Mesenchymal stem cell (in vitro differentiated cells and primary cell): ENCODE results near the gene IFNA4.
"Not testable (repeated sequence)": the region's sequence is repeated elsewhere in the genome, so short reads cannot be mapped to it uniquely, and the experiment has no call there.

Experiments
- DNase-seq: peaks from one replicate; pipeline ENCODE4 v3.0.0-alpha.2; 2013
- H2AFZ ChIP-seq: one replicate; pipeline ENCODE4 v1.6.1; 2013; ENCODE audit warnings: low read depth, mild to moderate bottlenecking, control low read depth, inconsistent platforms, low read length, moderate library complexity
- H2AK5ac ChIP-seq: 2 replicates; pipeline ENCODE4 v1.6.1; 2013; ENCODE audit warnings: low read length, moderate library complexity, mild to moderate bottlenecking, inconsistent platforms; ENCODE audit not compliant: severe bottlenecking
- H2BK120ac ChIP-seq: one replicate; pipeline ENCODE4 v1.6.1; 2013; ENCODE audit warnings: low read depth, mild to moderate bottlenecking, inconsistent platforms, low read length, moderate library complexity
- H2BK12ac ChIP-seq, 2 experiments: one replicate each; pipeline ENCODE4 v1.6.1; 2013; ENCODE audit warnings: inconsistent platforms in 2 of 2, low read length in 2 of 2, mild to moderate bottlenecking in 2 of 2, moderate library complexity in 2 of 2, control low read depth in 1 of 2
- H2BK15ac ChIP-seq: one replicate; pipeline ENCODE4 v1.6.1; 2013; ENCODE audit warnings: mild to moderate bottlenecking, low read depth, inconsistent platforms; ENCODE audit not compliant: poor library complexity, severe bottlenecking
- H2BK5ac ChIP-seq: 2 replicates; pipeline ENCODE4 v1.6.1; 2013; ENCODE audit warnings: low read depth, mild to moderate bottlenecking, low read length, control low read depth, inconsistent platforms; ENCODE audit not compliant: poor library complexity, severe bottlenecking
- H3K14ac ChIP-seq, 2 experiments: one replicate each; pipeline ENCODE4 v1.6.1; 2013; ENCODE audit warnings: inconsistent platforms in 2 of 2, low read length in 2 of 2, control low read depth in 1 of 2, mild to moderate bottlenecking in 1 of 2, moderate library complexity in 1 of 2
- H3K18ac ChIP-seq, 2 experiments: one replicate each; pipeline ENCODE4 v1.6.1; 2013; ENCODE audit warnings: inconsistent platforms in 2 of 2, low read length in 2 of 2, control low read depth in 1 of 2, low read depth in 1 of 2, mild to moderate bottlenecking in 1 of 2
- H3K23ac ChIP-seq, 2 experiments: one replicate each; pipeline ENCODE4 v1.6.1; 2013; ENCODE audit warnings: inconsistent platforms in 2 of 2, low read length in 2 of 2, mild to moderate bottlenecking in 2 of 2, moderate library complexity in 2 of 2, control low read depth in 1 of 2
- H3K27ac ChIP-seq: 2 replicates; pipeline ENCODE4 v1.5.1; 2013; ENCODE audit warnings: mild to moderate bottlenecking, moderate library complexity, low read length, control low read depth, inconsistent platforms; ENCODE audit not compliant: poor library complexity, severe bottlenecking
- H3K27me3 ChIP-seq, 2 experiments: 2 replicates each; pipeline versions ENCODE4 v1.6.1 to v1.7.0; 2013; ENCODE audit warnings: low read length in 2 of 2, mild to moderate bottlenecking in 2 of 2, moderate library complexity in 2 of 2, control low read depth in 1 of 2, inconsistent platforms in 1 of 2; ENCODE audit not compliant: control insufficient read depth in 1 of 2, insufficient read depth in 1 of 2
- H3K36me3 ChIP-seq, 2 experiments: 2 replicates each; pipeline versions ENCODE4 v1.6.1 to v1.7.0; 2013; ENCODE audit warnings: low read length in 2 of 2, control low read depth in 1 of 2, inconsistent platforms in 1 of 2, low read depth in 1 of 2, mild to moderate bottlenecking in 1 of 2; ENCODE audit not compliant: insufficient read depth in 2 of 2, control insufficient read depth in 1 of 2
- H3K4ac ChIP-seq, 2 experiments: one replicate each; pipeline ENCODE4 v1.6.1; 2013; ENCODE audit warnings: inconsistent platforms in 2 of 2, low read length in 2 of 2, mild to moderate bottlenecking in 2 of 2, moderate library complexity in 2 of 2, control low read depth in 1 of 2, low read depth in 1 of 2
- H3K4me1 ChIP-seq: 2 replicates; pipeline ENCODE4 v1.6.1; 2013; ENCODE audit warnings: low read depth, low read length, control low read depth; ENCODE audit not compliant: control insufficient read depth, insufficient read depth
- H3K4me2 ChIP-seq: 2 replicates; pipeline ENCODE4 v1.6.1; 2013; ENCODE audit warnings: low read length, mild to moderate bottlenecking, inconsistent platforms; ENCODE audit not compliant: poor library complexity, severe bottlenecking
- H3K4me3 ChIP-seq, 2 experiments: 2 replicates each; pipeline versions ENCODE4 v1.5.1 to v1.7.0; 2013; ENCODE audit warnings: low read length in 2 of 2, mild to moderate bottlenecking in 2 of 2, control low read depth in 1 of 2, low read depth in 1 of 2; ENCODE audit not compliant: insufficient read depth in 1 of 2
- H3K79me1 ChIP-seq: replicated peaks from 2 replicates; pipeline ENCODE4 v1.6.1; 2013; ENCODE audit warnings: mild to moderate bottlenecking, control low read depth, low read length, inconsistent platforms; ENCODE audit not compliant: poor library complexity, severe bottlenecking
- H3K9ac ChIP-seq: 2 replicates; pipeline ENCODE4 v1.7.0; 2013; ENCODE audit warnings: mild to moderate bottlenecking, low read length, moderate library complexity
- H3K9me3 ChIP-seq: 2 replicates; pipeline ENCODE4 v1.7.0; 2013; ENCODE audit warnings: mild to moderate bottlenecking, low read length; ENCODE audit not compliant: control insufficient read depth
- H4K8ac ChIP-seq: one replicate; pipeline ENCODE4 v1.6.1; 2013; ENCODE audit warnings: inconsistent platforms, mild to moderate bottlenecking, low read length, moderate library complexity
- H4K91ac ChIP-seq: one replicate; pipeline ENCODE4 v1.6.1; 2013; ENCODE audit warnings: mild to moderate bottlenecking, low read length, inconsistent platforms
- WGBS: methylation state at CpG from one replicate; pipeline ENCODE4 v1.1.7; 2013; ENCODE audit warnings: mixed read lengths; 5-methylcytosine and 5-hydroxymethylcytosine counted together

The IFNA4 gene

GRCh38 chr9:21205204-21205603, 17.8 kb upstream of the IFNA4 start:
- Histone ChIP-seq H2AK5ac (no peak overlapping the region), H4K8ac (no peak overlapping the region), H2BK12ac (no peak overlapping the region), H3K18ac (no peak overlapping the region), H3K27me3 (peaks cover 0 to 9% of the 10 kb centered on the region in 2 experiments), H2BK120ac (no peak overlapping the region), H3K9me3 (peaks cover 3% of the 10 kb centered on the region), H3K9ac (no peak overlapping the region), H4K91ac (no peak overlapping the region), H3K4me1 (no peaks in the 10 kb centered on the region), H3K4me3 (no peak overlapping the region), H3K27ac (no peak overlapping the region), H2BK15ac (no peak overlapping the region), H3K36me3 (no peaks in the 10 kb centered on the region), H2AFZ (no peak overlapping the region), H3K23ac (no peak overlapping the region), H3K79me1 (no peaks in the 10 kb centered on the region), H3K4ac (no peak overlapping the region), H2BK5ac (no peak overlapping the region), H3K14ac (no peak overlapping the region), H3K4me2 (no peak overlapping the region)
- no peak for DNase-seq

DNA sequence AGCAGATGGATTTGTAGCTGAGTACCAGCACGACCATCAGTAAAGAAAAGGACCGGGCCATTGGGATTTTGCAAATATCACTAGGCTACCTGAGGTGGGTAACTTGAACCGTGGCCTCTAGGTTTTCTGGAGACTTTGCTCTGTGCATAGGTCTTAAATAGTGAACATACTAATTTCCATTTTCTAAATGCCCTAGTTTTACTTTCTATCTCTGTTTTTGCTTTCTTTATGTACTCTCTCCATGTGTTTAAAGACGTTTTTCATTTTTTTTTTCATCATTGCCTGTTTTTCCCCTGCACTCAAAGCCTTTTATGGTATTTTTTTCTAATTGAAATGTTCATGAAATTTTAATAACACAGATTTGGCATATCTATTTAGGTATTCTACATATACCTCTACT, 14.7 kb upstream of the IFNA4 start, which contains the start of gene IFNA7:
TSS of gene IFNA7 (minus strand) at position 101 of the 400 bp plus-strand sequence. CDS start at position 61, 40 bp downstream.
- H2BK120ac ChIP-seq, H3K27ac ChIP-seq, DNase-seq, H2AFZ ChIP-seq, H3K79me1 ChIP-seq, H4K8ac ChIP-seq, H3K9me3 ChIP-seq, H2BK12ac ChIP-seq, H3K9ac ChIP-seq, H3K4me1 ChIP-seq, H3K14ac ChIP-seq, H3K4ac ChIP-seq, H3K4me3 ChIP-seq, H2BK15ac ChIP-seq, H4K91ac ChIP-seq, H3K18ac ChIP-seq, H2BK5ac ChIP-seq, H3K36me3 ChIP-seq, H3K23ac ChIP-seq, H3K4me2 ChIP-seq, H2AK5ac ChIP-seq: not testable (repeated sequence)
- peaks cover 3 to 18% of the 10 kb centered on the region in 2 experiments for H3K27me3 ChIP-seq
- WGBS: 69% methylated on average over 3 of the region's 4 CpGs

GRCh38 chr9:21194867-21195776, 7.7 kb upstream of the IFNA4 start:
- H2BK5ac ChIP-seq, H3K27ac ChIP-seq, H4K8ac ChIP-seq, H3K14ac ChIP-seq, H2BK15ac ChIP-seq, H2AK5ac ChIP-seq, H3K36me3 ChIP-seq, H3K4me3 ChIP-seq, H3K18ac ChIP-seq, H3K9ac ChIP-seq, H3K4ac ChIP-seq, H3K79me1 ChIP-seq, H3K23ac ChIP-seq, H3K4me2 ChIP-seq, H2AFZ ChIP-seq, H2BK12ac ChIP-seq, H2BK120ac ChIP-seq, H3K4me1 ChIP-seq, H4K91ac ChIP-seq, H3K9me3 ChIP-seq: not testable (repeated sequence)
- DNase-seq: peak; percentile 3
- peaks cover 3 to 17% of the 10 kb centered on the region in 2 experiments for H3K27me3 ChIP-seq
- WGBS: 47% methylated on average over 1 of the region's 6 CpGs

GRCh38 chr9:21182810-21183736, 4.3 kb downstream of the IFNA4 start:
- not testable (repeated sequence) for H2BK120ac ChIP-seq, H3K36me3 ChIP-seq, H3K4me1 ChIP-seq, H3K4me3 ChIP-seq, H2AK5ac ChIP-seq, H3K18ac ChIP-seq, H2AFZ ChIP-seq, H2BK15ac ChIP-seq, H3K14ac ChIP-seq, H2BK5ac ChIP-seq, H3K9me3 ChIP-seq, H3K4me2 ChIP-seq, H3K79me1 ChIP-seq, H3K9ac ChIP-seq, H2BK12ac ChIP-seq, H4K91ac ChIP-seq, H3K23ac ChIP-seq, H4K8ac ChIP-seq, H3K4ac ChIP-seq, H3K27ac ChIP-seq
- WGBS: 35% methylated on average over 2 of the region's 4 CpGs
- peak; percentile 5 for DNase-seq
- peaks cover 5 to 12% of the 10 kb centered on the region in 2 experiments for H3K27me3 ChIP-seq
